ENCODE measurements around the gene ITPKB. TPM values are rescaled to one million over a fixed set of nuclear protein-coding genes. Genes with fewer than 3 reads are reported as not detected.
A peak's percentile ranks its signal among the peaks of the same experiment; 100 is the strongest.

The ITPKB gene
- total RNA-seq, 2 experiments from 2014 or later = 40.9 to 43.4 TPM

DNA sequence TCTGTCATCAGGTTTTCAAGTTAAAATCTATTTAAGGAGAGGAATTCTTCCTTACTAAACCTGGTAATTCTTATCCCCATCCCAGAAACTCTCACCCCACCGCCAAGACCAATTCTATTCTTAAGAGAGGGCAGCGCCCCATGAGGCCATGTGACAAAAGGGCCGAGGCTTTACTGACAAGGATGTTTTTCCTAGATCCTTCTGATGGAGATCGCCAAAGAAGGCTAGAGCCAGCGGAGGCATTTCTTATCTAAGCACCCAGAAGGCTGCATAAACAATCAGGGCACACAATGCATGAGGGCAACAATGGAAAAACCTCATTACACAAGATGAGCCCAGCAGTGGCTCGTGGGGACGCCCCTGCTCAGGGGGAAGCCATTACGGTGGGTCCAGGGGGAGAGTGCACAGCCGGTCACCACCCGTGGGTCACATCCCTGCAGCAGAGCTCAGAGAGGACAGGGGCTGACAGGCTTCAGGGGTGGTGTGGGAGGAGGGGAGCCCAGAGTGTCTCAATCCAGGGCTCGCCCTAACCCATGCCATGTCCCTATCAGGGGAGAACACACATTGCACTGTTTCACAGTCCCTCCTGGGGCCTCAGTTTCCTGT, 88.7 kb downstream of the ITPKB start:
- Mint-ChIP-seq H3K9me3 (ENCODE audit: low read depth) (no peaks in the 10 kb centered on the region), H3K27me3 (no peaks in the 10 kb centered on the region), H3K27ac (peak overlapping the region; percentile 61), H3K4me3 (no peak overlapping the region), H3K36me3 (peaks cover 17% of the 10 kb centered on the region), H3K4me1 (peaks cover 55% of the 10 kb centered on the region)
- CTCF ChIA-PET = interaction anchor here (0.9 to 2.9 kb wide), 11 partner anchors 9 to 178 kb away, joined by 3 to 12 read pairs (median 4); no protein-coding TSS in a partner anchor
- no peak for DNase-seq
- no peak for ATAC-seq

DNA sequence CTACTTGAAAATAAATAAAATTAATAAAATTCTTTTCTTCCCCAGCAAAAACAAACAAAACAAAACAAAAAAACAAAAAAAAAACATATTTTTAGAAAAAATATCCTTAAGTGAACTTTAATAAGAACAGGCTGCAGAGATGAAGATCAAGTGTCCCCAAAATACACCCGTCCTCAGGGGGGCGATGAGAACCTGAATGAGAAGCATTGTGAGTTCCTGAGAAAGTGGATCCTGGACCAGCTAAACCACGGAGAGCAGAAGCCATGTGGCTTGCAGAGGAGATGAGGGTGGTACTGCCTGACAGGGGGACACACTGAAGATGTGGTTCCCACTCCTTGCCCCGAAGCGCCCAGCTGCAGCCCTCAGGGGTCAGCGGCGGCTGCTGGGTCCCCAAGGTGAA, 89.3 kb downstream of the ITPKB start:
- Mint-ChIP-seq H3K27ac (peak overlapping the region; percentile 61), H3K9me3 (ENCODE audit: low read depth) (no peaks in the 10 kb centered on the region), H3K4me3 (no peak overlapping the region), H3K36me3 (peaks cover 20% of the 10 kb centered on the region), H3K4me1 (peaks cover 55% of the 10 kb centered on the region), H3K27me3 (no peaks in the 10 kb centered on the region)
- CTCF ChIA-PET = interaction anchor here (0.9 to 2.9 kb wide), 8 partner anchors 11 to 178 kb away, joined by 3 to 12 read pairs (median 4); no protein-coding TSS in a partner anchor
- no peak for ATAC-seq
- peak; percentile 59 for DNase-seq

DNA sequence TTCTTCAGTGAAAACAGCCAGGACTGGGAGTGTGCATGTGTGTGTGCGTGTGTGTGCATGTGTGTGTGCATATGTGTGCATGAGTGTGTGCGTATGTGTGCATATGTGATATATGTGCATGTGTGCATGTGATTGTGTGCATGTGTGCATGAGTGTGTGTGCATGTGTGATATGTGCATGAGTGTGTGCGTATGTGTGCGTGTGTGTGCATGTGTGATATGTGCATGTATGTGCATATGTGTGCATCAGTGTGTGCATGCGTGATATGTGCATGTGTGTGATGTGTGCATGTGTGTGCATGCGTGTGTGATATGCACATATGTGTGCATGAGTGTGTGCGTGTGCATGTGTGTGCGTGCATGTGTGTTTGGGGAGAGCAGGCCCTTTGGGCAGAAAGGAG, 89.8 kb downstream of the ITPKB start:
- H3K4me1 Mint-ChIP-seq = peaks cover 55% of the 10 kb centered on the region
- DNase-seq (no peak), ATAC-seq (no peak)
- no peaks in the 10 kb centered on the region for H3K9me3 Mint-ChIP-seq (ENCODE audit: low read depth)
- CTCF ChIA-PET = interaction anchor here (0.9 to 2.9 kb wide), 7 partner anchors 13 to 179 kb away, joined by 3 to 12 read pairs (median 5); no protein-coding TSS in a partner anchor
- peak overlapping the region; percentile 54 for H3K27ac Mint-ChIP-seq
- H3K36me3 Mint-ChIP-seq = peaks cover 20% of the 10 kb centered on the region
- no peak overlapping the region for H3K4me3 Mint-ChIP-seq
- no peaks in the 10 kb centered on the region for H3K27me3 Mint-ChIP-seq

DNA sequence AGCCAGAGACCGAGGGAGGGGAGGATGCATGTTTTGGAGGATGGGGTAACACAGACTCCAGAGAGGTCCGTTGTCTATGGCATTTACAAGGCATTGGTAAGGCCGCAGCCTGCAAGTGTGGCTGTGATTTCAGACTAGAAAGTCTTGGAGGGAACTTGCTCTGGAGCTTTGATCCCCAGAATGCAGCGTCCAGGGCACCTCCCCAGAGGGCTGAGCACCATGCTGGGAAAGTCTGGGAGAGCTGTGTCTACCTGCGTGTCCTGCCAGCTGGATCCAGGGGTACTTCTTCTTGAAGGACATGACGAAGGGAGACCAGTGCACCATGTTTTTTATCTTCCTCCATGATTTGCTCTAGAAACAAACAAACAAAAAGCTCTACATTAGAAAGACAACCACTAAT, 90.7 kb downstream of the ITPKB start:
- no peak for DNase-seq
- Mint-ChIP-seq H3K4me3 (no peak overlapping the region), H3K27ac (no peak overlapping the region)

DNA sequence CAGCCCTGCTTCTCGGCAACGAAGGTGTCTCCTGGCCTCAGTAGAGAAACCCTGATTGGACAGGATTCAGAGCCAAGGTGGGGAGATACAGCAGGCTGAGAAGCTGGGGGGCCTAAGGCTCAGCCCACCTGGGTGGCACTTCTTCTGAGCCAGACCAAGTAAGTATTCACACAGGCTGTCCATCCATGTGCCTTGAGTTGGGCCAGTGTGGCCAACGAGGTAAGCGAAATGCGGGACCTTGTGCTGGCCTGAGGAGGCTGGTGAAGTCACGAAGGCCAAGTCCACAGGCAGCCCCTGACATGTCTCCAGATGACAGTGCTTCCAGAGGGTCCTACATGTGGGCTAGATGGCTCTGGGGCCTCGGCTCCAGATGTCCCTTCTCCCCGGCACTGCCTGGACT, 91.4 kb downstream of the ITPKB start:
- peaks cover 55% of the 10 kb centered on the region for H3K4me1 Mint-ChIP-seq
- H3K27me3 Mint-ChIP-seq = no peaks in the 10 kb centered on the region
- CTCF ChIA-PET = interaction anchor here (1.3 to 2.9 kb wide), 2 partner anchors 14 to 181 kb away, joined by 3 to 10 read pairs; no protein-coding TSS in a partner anchor
- ATAC-seq = no peak
- no peak overlapping the region for H3K4me3 Mint-ChIP-seq
- no peak overlapping the region for H3K27ac Mint-ChIP-seq
- no peak for DNase-seq
- no peaks in the 10 kb centered on the region for H3K9me3 Mint-ChIP-seq (ENCODE audit: low read depth)
- H3K36me3 Mint-ChIP-seq = peaks cover 21% of the 10 kb centered on the region

More for the DNA sequence above, 90.7 kb downstream of the ITPKB start:
- CTCF ChIA-PET = interaction anchor here (0.7 to 2.9 kb wide), 5 partner anchors 13 to 180 kb away, joined by 3 to 12 read pairs (median 3); no protein-coding TSS in a partner anchor
- Mint-ChIP-seq H3K27me3 (no peaks in the 10 kb centered on the region), H3K9me3 (ENCODE audit: low read depth) (no peaks in the 10 kb centered on the region), H3K4me1 (peaks cover 55% of the 10 kb centered on the region), H3K36me3 (peaks cover 20% of the 10 kb centered on the region)
- ATAC-seq = no peak

DNA sequence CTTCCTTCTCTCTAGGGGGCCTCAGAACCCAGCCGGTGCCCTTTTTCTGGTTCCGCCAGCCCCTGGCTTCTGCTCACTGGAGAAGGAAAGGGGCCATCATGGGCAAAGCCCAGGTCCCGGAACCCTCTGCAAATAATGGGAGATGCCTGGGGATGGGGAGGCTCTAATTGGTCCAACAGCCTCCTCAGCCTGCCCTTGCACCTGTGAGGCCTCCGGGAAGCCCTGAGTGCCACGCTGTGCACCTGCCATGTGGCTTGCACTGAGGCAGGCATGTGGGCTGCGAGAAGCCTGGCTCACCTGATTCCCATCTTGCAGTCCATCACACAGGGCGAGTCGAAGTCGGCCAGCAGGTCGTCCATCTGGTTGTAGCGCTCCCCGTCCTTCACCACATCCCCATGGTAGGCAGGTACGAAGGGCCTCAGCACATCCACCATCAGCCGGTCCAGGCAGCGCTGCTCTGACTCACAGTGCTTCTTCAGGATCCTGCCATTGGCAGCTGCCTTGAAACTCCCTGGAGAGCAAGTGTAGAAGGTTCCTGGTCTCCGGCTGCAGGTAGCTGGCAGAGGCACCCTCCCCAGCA, 92.1 kb downstream of the ITPKB start:
- no peak overlapping the region for H3K27ac Mint-ChIP-seq
- peaks cover 54% of the 10 kb centered on the region for H3K4me1 Mint-ChIP-seq
- no peak overlapping the region for H3K4me3 Mint-ChIP-seq
- H3K27me3 Mint-ChIP-seq = no peaks in the 10 kb centered on the region
- ATAC-seq (no peak), DNase-seq (no peak)
- CTCF ChIA-PET = interaction anchor here (1.3 kb wide), 1 partner anchor 15 kb away, joined by 3 read pairs; no protein-coding TSS in a partner anchor
- no peaks in the 10 kb centered on the region for H3K9me3 Mint-ChIP-seq (ENCODE audit: low read depth)
- H3K36me3 Mint-ChIP-seq = peaks cover 22% of the 10 kb centered on the region

DNA sequence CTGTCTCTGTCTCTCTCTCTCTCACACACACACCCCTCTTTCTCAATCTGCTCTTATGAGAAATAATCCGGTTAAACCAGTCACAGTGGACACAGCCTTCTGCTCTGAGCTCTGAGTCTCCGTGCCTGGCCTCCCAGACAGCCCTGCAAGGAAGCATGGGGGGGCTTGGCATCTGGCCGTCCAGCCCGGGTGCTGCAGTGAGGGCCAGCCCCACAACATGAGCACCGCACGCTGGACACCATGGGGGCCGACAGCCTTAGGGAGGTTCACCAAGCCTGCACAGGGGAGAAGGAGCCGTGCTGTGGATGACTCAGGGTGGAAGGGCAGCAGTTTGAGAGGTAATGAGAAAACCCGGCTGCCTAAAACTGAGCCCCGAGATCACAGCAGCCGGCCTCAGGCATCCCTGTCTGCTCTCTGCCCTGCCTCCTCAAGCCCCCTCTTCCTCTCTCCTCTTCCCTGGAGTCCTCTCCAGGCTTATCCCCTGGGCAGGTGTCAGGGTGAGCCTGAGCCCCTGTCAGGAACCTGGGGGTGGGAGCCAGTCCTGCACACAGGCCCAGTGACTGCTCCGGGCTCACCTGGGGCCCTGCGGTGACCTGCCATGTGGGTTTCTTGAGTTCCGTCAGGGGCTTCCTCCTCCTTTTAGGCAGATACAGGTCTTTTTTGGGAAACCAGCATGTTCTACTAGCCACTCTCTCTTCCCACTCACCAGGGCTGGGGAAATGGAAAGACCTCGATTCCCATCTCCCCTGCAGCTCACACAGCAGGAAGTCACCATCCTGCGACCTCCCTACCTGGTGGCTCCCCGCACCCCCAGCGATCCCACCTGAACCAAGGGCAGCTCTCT, 92.8 kb downstream of the ITPKB start:
- DNase-seq = no peak
- CTCF ChIA-PET = interaction anchor here (1.3 to 1.6 kb wide), 3 partner anchors 11 to 20 kb away, joined by 3 to 5 read pairs (median 3); no protein-coding TSS in a partner anchor
- Mint-ChIP-seq H3K36me3 (peaks cover 23% of the 10 kb centered on the region), H3K4me3 (no peak overlapping the region), H3K27me3 (no peaks in the 10 kb centered on the region), H3K9me3 (ENCODE audit: low read depth) (no peaks in the 10 kb centered on the region), H3K4me1 (peaks cover 54% of the 10 kb centered on the region), H3K27ac (no peak overlapping the region)
- ATAC-seq = no peak

DNA sequence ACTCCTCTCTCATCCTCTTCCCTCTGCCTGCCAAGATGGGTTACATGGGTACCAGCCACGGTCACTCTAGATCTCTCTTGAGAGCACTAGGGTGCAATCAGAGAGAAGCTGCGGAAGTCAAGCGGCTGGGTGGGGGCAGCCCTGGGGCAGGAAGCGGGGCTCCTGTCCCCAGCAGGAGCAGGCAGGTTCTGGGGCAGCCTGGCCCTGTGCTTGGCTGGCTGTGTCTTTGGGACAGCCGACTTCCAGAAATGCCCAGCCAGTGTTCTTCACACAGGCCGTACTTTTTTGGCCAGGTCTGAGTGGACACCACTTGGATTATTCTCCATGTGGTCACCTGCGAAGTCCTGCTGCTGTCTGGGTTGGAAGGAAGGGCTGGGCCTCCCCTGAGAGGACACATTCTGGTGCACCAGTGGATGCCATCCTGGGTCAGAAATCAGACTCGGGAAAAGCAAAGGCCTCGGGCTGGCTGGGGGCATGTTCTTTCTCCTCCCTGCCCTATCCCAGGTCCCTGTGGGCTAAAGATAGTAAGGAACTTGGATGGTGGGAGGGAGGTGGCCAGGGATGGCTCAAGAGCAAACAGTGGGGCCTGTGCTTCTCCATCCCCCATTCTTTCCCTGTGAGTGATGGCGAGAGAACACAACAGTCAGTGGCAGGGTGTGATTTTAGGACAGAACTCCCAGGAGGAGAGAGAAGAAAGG, 93.7 kb downstream of the ITPKB start:
- ATAC-seq (peak; percentile 23), DNase-seq (no peak)
- Mint-ChIP-seq H3K27me3 (no peaks in the 10 kb centered on the region), H3K27ac (peak overlapping the region; percentile 70), H3K9me3 (ENCODE audit: low read depth) (no peaks in the 10 kb centered on the region), H3K4me1 (peaks cover 50% of the 10 kb centered on the region), H3K4me3 (no peak overlapping the region), H3K36me3 (peaks cover 25% of the 10 kb centered on the region)
- CTCF ChIA-PET = interaction anchor here (1.2 to 1.9 kb wide), 5 partner anchors 12 to 184 kb away, joined by 3 to 8 read pairs (median 4); no protein-coding TSS in a partner anchor

DNA sequence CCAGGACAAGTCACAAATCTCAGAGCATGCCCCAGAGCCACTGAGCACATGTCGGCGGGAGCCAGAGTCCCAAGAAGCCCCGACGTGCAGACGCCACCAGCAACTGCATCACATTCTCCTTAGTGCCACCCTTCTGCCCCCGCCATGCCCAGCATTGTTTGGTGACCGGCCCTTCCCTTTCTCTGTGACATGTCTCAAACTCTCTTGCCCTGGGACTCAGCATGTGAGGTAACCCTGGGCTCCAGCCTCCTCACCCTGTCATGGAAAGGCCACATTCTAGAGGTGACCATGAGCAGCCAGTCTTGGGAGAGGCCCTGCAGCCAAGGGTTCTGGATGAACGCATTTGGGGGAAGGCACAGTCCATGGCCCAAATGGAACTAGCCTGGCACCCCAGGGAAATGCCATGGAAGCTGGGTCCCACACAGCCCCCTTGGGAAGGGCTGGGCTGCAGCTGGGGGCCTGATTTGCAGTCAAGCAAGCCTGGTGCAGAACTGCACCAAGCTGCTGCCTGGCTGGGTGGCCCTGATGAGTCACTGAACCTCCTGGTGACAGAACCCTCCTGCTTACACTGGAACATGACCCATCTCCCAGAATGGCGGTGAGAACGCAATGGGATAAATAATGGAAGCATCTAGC, 94.4 kb downstream of the ITPKB start:
- DNase-seq = no peak
- H3K27ac Mint-ChIP-seq = peak overlapping the region; percentile 82

DNA sequence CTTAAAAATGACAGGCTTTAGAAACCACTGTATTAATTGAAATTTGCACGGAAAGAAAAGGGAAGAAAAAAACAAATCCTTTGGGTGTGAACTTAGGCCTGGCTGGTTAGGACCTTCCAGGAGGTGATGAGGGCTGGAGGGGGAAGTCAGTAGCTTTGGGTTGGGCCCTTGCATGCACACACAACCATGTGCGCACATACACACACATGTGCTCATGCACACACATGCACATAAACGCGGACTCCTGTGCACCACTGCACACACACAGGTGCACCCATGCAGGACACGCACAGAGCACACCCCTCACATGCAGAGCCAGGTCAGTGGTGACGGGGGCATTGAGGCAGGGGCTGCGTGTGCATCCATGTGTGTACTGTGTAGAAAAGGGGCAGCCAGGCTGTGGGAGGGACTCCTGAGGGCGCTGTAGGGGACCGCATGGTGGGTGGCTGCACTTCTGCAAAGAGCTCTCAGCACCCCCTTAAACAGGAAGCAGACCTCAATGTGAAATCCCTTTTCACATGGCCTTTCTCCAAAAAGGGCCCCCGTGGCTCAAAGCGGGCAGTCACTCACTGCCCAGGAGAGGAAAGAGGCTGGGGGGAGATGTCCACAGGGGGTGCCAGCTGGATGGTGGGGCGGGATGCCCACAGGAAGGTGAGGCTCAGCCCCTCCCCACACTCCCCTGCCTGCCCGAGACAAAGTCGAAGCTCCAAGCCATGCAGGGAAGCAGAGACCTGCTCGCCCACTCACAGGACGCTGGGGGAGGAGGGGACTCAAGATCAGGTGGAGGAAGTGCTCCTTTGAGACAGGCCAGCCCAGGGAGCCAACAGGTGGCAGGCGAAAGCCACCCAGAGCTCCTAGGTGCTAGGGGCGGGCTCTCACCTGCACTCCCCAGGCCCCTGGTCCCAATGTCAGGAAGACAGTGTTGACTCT, 95.2 kb downstream of the ITPKB start:
- Mint-ChIP-seq H3K27ac (peak overlapping the region; percentile 82), H3K27me3 (no peaks in the 10 kb centered on the region), H3K36me3 (peaks cover 21% of the 10 kb centered on the region), H3K4me3 (no peak overlapping the region), H3K9me3 (ENCODE audit: low read depth) (no peaks in the 10 kb centered on the region), H3K4me1 (peaks cover 39% of the 10 kb centered on the region)
- CTCF ChIA-PET = interaction anchor here (0.9 to 3.7 kb wide), 16 partner anchors 9 to 186 kb away, joined by 3 to 16 read pairs (median 4); partner anchors contain the start of gene ITPKB
- DNase-seq = peak; percentile 60
- peak; percentile 34 for ATAC-seq

More for the DNA sequence above, 94.4 kb downstream of the ITPKB start:
- CTCF ChIA-PET = interaction anchor here (0.9 to 1.9 kb wide), 12 partner anchors 9 to 185 kb away, joined by 3 to 8 read pairs (median 3); partner anchors contain the start of gene ITPKB
- H3K27me3 Mint-ChIP-seq = no peaks in the 10 kb centered on the region
- H3K36me3 Mint-ChIP-seq = peaks cover 25% of the 10 kb centered on the region
- no peaks in the 10 kb centered on the region for H3K9me3 Mint-ChIP-seq (ENCODE audit: low read depth)
- peaks cover 43% of the 10 kb centered on the region for H3K4me1 Mint-ChIP-seq
- no peak overlapping the region for H3K4me3 Mint-ChIP-seq
- ATAC-seq = no peak

DNA sequence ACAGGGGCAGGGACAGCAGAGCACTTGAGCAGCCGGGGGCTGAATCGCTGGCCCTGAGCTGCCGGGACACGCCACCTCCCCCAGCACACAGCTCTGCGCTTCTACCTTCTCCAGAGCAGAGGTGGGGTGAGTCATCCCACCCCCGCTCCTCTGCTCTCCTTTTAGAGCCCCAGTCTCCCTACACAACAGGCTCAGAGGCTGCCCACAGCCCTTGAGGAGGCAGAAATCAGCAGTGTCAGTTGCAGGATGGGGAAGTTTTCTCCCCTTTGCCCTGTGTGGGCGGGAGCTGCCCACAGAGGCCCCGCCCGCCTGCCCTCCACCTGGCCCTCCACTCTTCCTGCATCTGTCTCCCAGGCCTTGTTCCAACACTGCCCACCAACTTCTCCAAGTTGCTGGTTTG, 95.9 kb downstream of the ITPKB start:
- Mint-ChIP-seq H3K27ac (peak overlapping the region; percentile 82), H3K4me3 (no peak overlapping the region), H3K9me3 (ENCODE audit: low read depth) (no peaks in the 10 kb centered on the region), H3K27me3 (no peaks in the 10 kb centered on the region), H3K36me3 (peaks cover 16% of the 10 kb centered on the region), H3K4me1 (peaks cover 39% of the 10 kb centered on the region)
- DNase-seq (peak; percentile 71), ATAC-seq (peak; percentile 75)
- CTCF ChIA-PET = interaction anchor here (1.1 to 3.7 kb wide), 6 partner anchors 10 to 185 kb away, joined by 3 to 16 read pairs (median 6); partner anchors contain the start of gene ITPKB
